A549 (cell line): Measurements from ENCODE around the gene C1orf174. TPM values are rescaled to one million over a fixed set of nuclear protein-coding genes. Genes with fewer than 3 reads are reported as not detected.

Experiments
- ATAC-seq, 2 experiments: fragments of 200-7000 bp in 1 of 2; fragments of >200 bp in 1 of 2; cut with Nextera tagmentation in 1 of 2; cut with Tn5 transposase in 1 of 2; 3 replicates each; pipeline versions ENCODE4 v1.8.0 to v1.9.1; 2018 to 2020; ENCODE audit warnings: mild to moderate bottlenecking in 1 of 2, moderate library complexity in 1 of 2
- CTCF ChIA-PET: fragments of 300-600 bp; sonication (Branson Sonifier 250); formaldehyde crosslinking; extraction: SDS; loops from one replicate; lab custom pipeline; 2021; ENCODE audit warnings: antibody characterized with exemption, inconsistent platforms; lab: Yijun Ruan, JAX
- POLR2A ChIA-PET: fragments of 350-600 bp; formaldehyde crosslinking; extraction: SDS; loops from one replicate; lab custom pipeline; 2021; ENCODE audit warnings: antibody characterized with exemption, inconsistent platforms; lab: Yijun Ruan, JAX
- DNase-seq, 2 experiments: peaks; one replicate each; pipeline versions ENCODE4 v3.0.0 to v3.0.0-alpha.2; 2011 to 2016; ENCODE audit warnings: low read depth in 1 of 2, low spot score in 1 of 2
- FAIRE-seq: peaks from 2 replicates; lab custom pipeline; 2011; peaks lifted over from hg19 to GRCh38; lab: Jason Lieb, UNC
- H3K27ac ChIP-seq, 2 experiments: fragments of >200 bp; sonication (Bioruptor Twin); formaldehyde crosslinking; 3 replicates each; pipeline ENCODE4 v1.5.1; 2016 to 2017
- H3K4me1 ChIP-seq: fragments of >200 bp; sonication (Bioruptor Twin); formaldehyde crosslinking; 3 replicates; pipeline ENCODE4 v1.6.1; 2016
- H3K4me2 ChIP-seq: fragments of >200 bp; sonication (Bioruptor Twin); formaldehyde crosslinking; 3 replicates; pipeline ENCODE4 v1.6.1; 2016
- H3K4me3 ChIP-seq: fragments of >200 bp; sonication (Bioruptor Twin); formaldehyde crosslinking; 3 replicates; pipeline ENCODE4 v1.5.1; 2016
- H3K9me3 ChIP-seq: fragments of >200 bp; sonication (Bioruptor Twin); formaldehyde crosslinking; 3 replicates; pipeline ENCODE4 v1.6.1; 2016
- CBX2 ChIP-seq: fragments of 200-600 bp; sonication (generic); IDR thresholded peaks from 2 replicates; pipeline ENCODE4 v1.6.1; 2016; ENCODE audit warnings: low read depth, mild to moderate bottlenecking, borderline replicate concordance
- CBX8 ChIP-seq: fragments of 200-600 bp; sonication (generic); IDR thresholded peaks from 2 replicates; pipeline ENCODE4 v1.6.1; 2016
- CEBPB ChIP-seq, 2 experiments: fragments of >200 bp in 1 of 2; sonication (Bioruptor Twin) in 1 of 2; formaldehyde crosslinking in 1 of 2; IDR thresholded peaks; 2 replicates each; pipeline ENCODE4 v1.6.1; 2012 to 2016
- CHD4 ChIP-seq: fragments of 200-600 bp; sonication (generic); IDR thresholded peaks from 2 replicates; pipeline ENCODE4 v1.6.1; 2016; ENCODE audit warnings: antibody characterized with exemption, mild to moderate bottlenecking, borderline replicate concordance
- FOXS1 ChIP-seq: fragments of 250-450 bp; sonication (Bioruptor Pico); IDR thresholded peaks from 2 replicates; pipeline ENCODE4 v1.5.0; 2020; ENCODE audit warnings: mild to moderate bottlenecking, moderate library complexity
- KDM1A ChIP-seq: fragments of 200-600 bp; sonication (generic); IDR thresholded peaks from 2 replicates; pipeline ENCODE4 v1.6.1; 2016; ENCODE audit warnings: low read depth, mild to moderate bottlenecking
- MAFK ChIP-seq: fragments of 450-650 bp; IDR thresholded peaks from 2 replicates; pipeline ENCODE4 v1.6.1; 2014; ENCODE audit not compliant: partially characterized antibody
- MAZ ChIP-seq: fragments of 150-350 bp; IDR thresholded peaks from 2 replicates; pipeline ENCODE4 v1.6.1; 2014; ENCODE audit warnings: antibody characterized with exemption, low read depth, low read length, borderline replicate concordance
- NPAS2 ChIP-seq: fragments of 250-450 bp; sonication (Bioruptor Pico); IDR thresholded peaks from 2 replicates; pipeline ENCODE4 v1.8.0; 2022; ENCODE audit warnings: mild to moderate bottlenecking, moderate library complexity, borderline replicate concordance
- POLR2A ChIP-seq: IDR thresholded peaks from 2 replicates; pipeline ENCODE4 v1.6.1; 2012; ENCODE audit warnings: mild to moderate bottlenecking, low read length
- RAD21 ChIP-seq, 2 experiments: fragments of >200 bp in 1 of 2; sonication (Bioruptor Twin) in 1 of 2; formaldehyde crosslinking in 1 of 2; IDR thresholded peaks in 1 of 2; conservative IDR thresholded peaks in 1 of 2; 2 replicates in 1 of 2; 3 replicates in 1 of 2; pipeline ENCODE4 v1.6.1; 2012 to 2018; ENCODE audit warnings: inconsistent platforms in 1 of 2
- SMC3 ChIP-seq: fragments of >200 bp; sonication (Bioruptor Twin); formaldehyde crosslinking; IDR thresholded peaks from 3 replicates; pipeline ENCODE4 v1.6.1; 2018; ENCODE audit warnings: inconsistent platforms
- TFCP2L1 ChIP-seq: fragments of 250-450 bp; sonication (Bioruptor Pico); IDR thresholded peaks from 2 replicates; pipeline ENCODE4 v1.5.0; 2021; ENCODE audit warnings: mild to moderate bottlenecking
- ZNF302 ChIP-seq: fragments of 250-450 bp; sonication (Bioruptor Pico); IDR thresholded peaks from 2 replicates; pipeline ENCODE4 v1.9.0; 2021; ENCODE audit warnings: inconsistent platforms, mild to moderate bottlenecking, moderate library complexity
- WGBS: methylation state at CpG from one replicate; pipeline ENCODE4 v1.1.6; 2017; ENCODE audit errors: missing lambda C conversion rate; 5-methylcytosine and 5-hydroxymethylcytosine counted together
- polyA plus RNA-seq, 4 experiments: library from polyadenylated mRNA; depleted of rRNA in 3 of 4; stranded (reverse); fragments of >200 nt; fragmentation: RNase III in 1 of 4; extraction: RNeasy Plus Mini Kit Qiagen cat#74134 plus additional on column Dnase treatment in 1 of 4; gene quantifications; 2 replicates in 3 of 4; 3 replicates in 1 of 4; pipeline ENCODE4 v1.2.3, GENCODE V29; 2011 to 2017
- TF ChIP-seq, protein P1 (sequence below): IDR thresholded peaks from 2 replicates; pipeline ENCODE4 v1.6.1; 2012; ENCODE audit warnings: low read depth, borderline replicate concordance
- TF ChIP-seq, protein P2 (sequence below): fragments of 200-600 bp; sonication (generic); IDR thresholded peaks from 2 replicates; pipeline ENCODE4 v1.6.1; 2016; ENCODE audit warnings: antibody characterized with exemption, mild to moderate bottlenecking, moderate library complexity
- TF ChIP-seq, protein P3 (sequence below): fragments of 250-450 bp; sonication (Bioruptor Pico); IDR thresholded peaks from 2 replicates; pipeline ENCODE4 v1.5.0; 2021; ENCODE audit warnings: mild to moderate bottlenecking, moderate library complexity, borderline replicate concordance

The C1orf174 gene
- polyA plus RNA-seq, 2 of the 4 experiments (the other 2 are of a cell fraction) = 23.9 to 29.7 TPM

DNA sequence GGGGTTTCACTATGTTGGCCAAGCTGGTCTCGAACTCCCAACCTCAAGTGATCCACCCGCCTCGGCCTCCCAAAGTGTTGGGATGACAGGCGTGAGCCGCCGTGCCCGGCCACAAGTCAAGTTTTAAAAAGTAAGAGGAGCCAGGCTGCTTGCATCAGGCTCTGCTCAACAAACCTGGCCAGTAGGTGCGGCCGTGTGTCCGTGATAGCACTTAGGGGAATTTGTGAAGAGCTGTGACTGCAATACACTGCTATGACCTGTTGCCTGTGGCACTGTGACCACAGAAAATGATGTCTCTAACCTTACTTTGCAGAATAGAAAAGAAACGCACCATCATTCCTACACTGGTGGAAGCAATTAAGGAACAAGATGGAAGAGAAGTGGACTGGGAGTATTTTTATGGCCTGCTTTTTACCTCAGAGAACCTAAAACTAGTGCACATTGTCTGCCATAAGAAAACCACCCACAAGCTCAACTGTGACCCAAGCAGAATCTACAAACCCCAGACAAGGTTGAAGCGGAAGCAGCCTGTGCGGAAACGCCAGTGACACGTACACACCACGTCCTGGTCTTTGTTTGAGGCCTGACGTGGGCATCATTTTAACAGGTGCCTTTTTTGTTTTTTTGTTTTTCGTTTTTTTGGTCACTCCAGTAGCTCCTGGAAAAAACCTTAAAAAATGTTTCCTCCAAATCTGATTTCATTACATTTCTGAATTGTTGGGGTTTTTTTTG is 16.7 kb downstream of the C1orf174 start:
- WGBS = 91% methylated on average over 17 of the region's 18 CpGs
- Histone ChIP-seq H3K4me2 (no peak overlapping the region), H3K4me1 (no peaks in the 10 kb centered on the region), H3K9me3 (peaks cover 8% of the 10 kb centered on the region; the same call in 1 of the 3 replicates), H3K4me3 (no peak overlapping the region), H3K27ac (no peak overlapping the region)
- FAIRE-seq = no peak
- TF ChIP-seq KDM1A (no peak), ZNF302 (CRISPR knock-in tag) (no peak), TFCP2L1 (no peak), CBX8 (no peak), CHD4 (no peak), RAD21 (conservative IDR thresholded peaks at IDR 0.05 in 1 of 2, IDR thresholded peaks at IDR 0.05 in 1 of 2) (no peak), FOXS1 (CRISPR knock-in tag) (no peak), SMC3 (no peak), POLR2A (no peak), NPAS2 (no peak), CBX2 (no peak), CEBPB (IDR thresholded peaks at IDR 0.05) (no peak), MAZ (no peak), MAFK (no peak)
- TF ChIP-seq, protein P1, sequence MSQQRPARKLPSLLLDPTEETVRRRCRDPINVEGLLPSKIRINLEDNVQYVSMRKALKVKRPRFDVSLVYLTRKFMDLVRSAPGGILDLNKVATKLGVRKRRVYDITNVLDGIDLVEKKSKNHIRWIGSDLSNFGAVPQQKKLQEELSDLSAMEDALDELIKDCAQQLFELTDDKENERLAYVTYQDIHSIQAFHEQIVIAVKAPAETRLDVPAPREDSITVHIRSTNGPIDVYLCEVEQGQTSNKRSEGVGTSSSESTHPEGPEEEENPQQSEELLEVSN = no peak
- TF ChIP-seq, protein P2, sequence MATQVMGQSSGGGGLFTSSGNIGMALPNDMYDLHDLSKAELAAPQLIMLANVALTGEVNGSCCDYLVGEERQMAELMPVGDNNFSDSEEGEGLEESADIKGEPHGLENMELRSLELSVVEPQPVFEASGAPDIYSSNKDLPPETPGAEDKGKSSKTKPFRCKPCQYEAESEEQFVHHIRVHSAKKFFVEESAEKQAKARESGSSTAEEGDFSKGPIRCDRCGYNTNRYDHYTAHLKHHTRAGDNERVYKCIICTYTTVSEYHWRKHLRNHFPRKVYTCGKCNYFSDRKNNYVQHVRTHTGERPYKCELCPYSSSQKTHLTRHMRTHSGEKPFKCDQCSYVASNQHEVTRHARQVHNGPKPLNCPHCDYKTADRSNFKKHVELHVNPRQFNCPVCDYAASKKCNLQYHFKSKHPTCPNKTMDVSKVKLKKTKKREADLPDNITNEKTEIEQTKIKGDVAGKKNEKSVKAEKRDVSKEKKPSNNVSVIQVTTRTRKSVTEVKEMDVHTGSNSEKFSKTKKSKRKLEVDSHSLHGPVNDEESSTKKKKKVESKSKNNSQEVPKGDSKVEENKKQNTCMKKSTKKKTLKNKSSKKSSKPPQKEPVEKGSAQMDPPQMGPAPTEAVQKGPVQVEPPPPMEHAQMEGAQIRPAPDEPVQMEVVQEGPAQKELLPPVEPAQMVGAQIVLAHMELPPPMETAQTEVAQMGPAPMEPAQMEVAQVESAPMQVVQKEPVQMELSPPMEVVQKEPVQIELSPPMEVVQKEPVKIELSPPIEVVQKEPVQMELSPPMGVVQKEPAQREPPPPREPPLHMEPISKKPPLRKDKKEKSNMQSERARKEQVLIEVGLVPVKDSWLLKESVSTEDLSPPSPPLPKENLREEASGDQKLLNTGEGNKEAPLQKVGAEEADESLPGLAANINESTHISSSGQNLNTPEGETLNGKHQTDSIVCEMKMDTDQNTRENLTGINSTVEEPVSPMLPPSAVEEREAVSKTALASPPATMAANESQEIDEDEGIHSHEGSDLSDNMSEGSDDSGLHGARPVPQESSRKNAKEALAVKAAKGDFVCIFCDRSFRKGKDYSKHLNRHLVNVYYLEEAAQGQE = no peak
- CTCF ChIA-PET = interaction anchor here (1.1 kb wide), 1 partner anchor 20 kb away, joined by 3 read pairs; no protein-coding TSS in a partner anchor
- POLR2A ChIA-PET = no interaction called here
- no peak for DNase-seq
- ATAC-seq = no peak

DNA sequence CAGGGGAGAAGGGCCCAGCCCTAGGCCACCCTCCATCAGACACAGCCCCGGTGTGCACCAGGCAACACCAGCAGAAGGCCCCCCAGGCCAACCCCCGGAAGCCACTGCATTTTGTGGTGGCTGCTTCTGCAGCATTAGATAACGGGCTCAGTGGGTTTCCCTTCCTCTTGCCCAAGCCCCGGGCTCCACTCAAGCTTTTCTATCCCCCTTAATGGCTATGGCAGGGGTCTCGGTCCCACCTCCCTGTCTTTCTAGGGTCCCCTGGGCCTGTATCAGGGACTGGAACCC is 18.9 kb downstream of the C1orf174 start:
- Histone ChIP-seq H3K9me3 (peaks cover 8% of the 10 kb centered on the region; the same call in 1 of the 3 replicates), H3K4me2 (no peak overlapping the region), H3K4me3 (no peak overlapping the region), H3K4me1 (no peaks in the 10 kb centered on the region), H3K27ac (no peak overlapping the region)
- ATAC-seq (no peak), FAIRE-seq (no peak), DNase-seq (no peak)
- 89% methylated on average over 4 of the region's 5 CpGs for WGBS
- ChIA-PET CTCF (interaction anchor here (0.6 kb wide), 1 partner anchor 1381 kb away, joined by 3 read pairs; no protein-coding TSS in a partner anchor), POLR2A (no interaction called here)
- TF ChIP-seq, protein P3, sequence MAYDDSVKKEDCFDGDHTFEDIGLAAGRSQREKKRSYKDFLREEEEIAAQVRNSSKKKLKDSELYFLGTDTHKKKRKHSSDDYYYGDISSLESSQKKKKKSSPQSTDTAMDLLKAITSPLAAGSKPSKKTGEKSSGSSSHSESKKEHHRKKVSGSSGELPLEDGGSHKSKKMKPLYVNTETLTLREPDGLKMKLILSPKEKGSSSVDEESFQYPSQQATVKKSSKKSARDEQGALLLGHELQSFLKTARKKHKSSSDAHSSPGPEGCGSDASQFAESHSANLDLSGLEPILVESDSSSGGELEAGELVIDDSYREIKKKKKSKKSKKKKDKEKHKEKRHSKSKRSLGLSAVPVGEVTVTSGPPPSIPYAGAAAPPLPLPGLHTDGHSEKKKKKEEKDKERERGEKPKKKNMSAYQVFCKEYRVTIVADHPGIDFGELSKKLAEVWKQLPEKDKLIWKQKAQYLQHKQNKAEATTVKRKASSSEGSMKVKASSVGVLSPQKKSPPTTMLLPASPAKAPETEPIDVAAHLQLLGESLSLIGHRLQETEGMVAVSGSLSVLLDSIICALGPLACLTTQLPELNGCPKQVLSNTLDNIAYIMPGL = no peak
